CD14-positive monocyte (primary cell): ENCODE results near the gene RPS15. TPM values are rescaled to one million over a fixed set of nuclear protein-coding genes. Genes with fewer than 3 reads are reported as not detected.
A peak's percentile ranks its signal among the peaks of the same experiment; 100 is the strongest.

Experiments used
- DNase-seq, 3 donors: peaks; one replicate each; pipeline ENCODE4 v3.0.0-alpha.2; 2011 to 2022
- H2AFZ ChIP-seq: 2 replicates; pipeline ENCODE4 v1.6.0; 2012; ENCODE audit warnings: mild to moderate bottlenecking, low read depth, low read length, inconsistent platforms; ENCODE audit not compliant: insufficient read depth, poor library complexity, severe bottlenecking
- H3K27ac ChIP-seq, 2 donors: 1 replicate in 1 of 2; 2 replicates in 1 of 2; pipeline ENCODE4 v1.5.1; 2012 to 2013; ENCODE audit warnings: low read length in 2 of 2, control low read depth in 1 of 2, inconsistent platforms in 1 of 2, low read depth in 1 of 2, mild to moderate bottlenecking in 1 of 2
- H3K27me3 ChIP-seq, 2 donors: one replicate each; pipeline versions ENCODE4 v1.6.0 to v1.6.1; 2011 to 2013; ENCODE audit warnings: low read length in 2 of 2; ENCODE audit not compliant: control insufficient read depth in 2 of 2, insufficient read depth in 2 of 2
- H3K36me3 ChIP-seq, 2 donors: replicated peaks in 1 of 2; 1 replicate in 1 of 2; 2 replicates in 1 of 2; pipeline versions ENCODE4 v1.5.1 to v1.6.1; 2012 to 2013; ENCODE audit warnings: low read length in 2 of 2, control low read depth in 1 of 2, inconsistent platforms in 1 of 2, mild to moderate bottlenecking in 1 of 2; ENCODE audit not compliant: insufficient read depth in 2 of 2, control insufficient read depth in 1 of 2
- H3K4me1 ChIP-seq, 2 donors: 1 replicate in 1 of 2; 2 replicates in 1 of 2; pipeline versions ENCODE4 v1.5.1 to v1.6.1; 2012 to 2013; ENCODE audit warnings: low read length in 2 of 2, control low read depth in 1 of 2, inconsistent platforms in 1 of 2, mild to moderate bottlenecking in 1 of 2, moderate library complexity in 1 of 2; ENCODE audit not compliant: insufficient read depth in 2 of 2, control insufficient read depth in 1 of 2
- H3K4me2 ChIP-seq: replicated peaks from 2 replicates; pipeline ENCODE3; 2012; ENCODE audit warnings: low read length, moderate library complexity, mild to moderate bottlenecking; ENCODE audit not compliant: poor library complexity, severe bottlenecking; ENCODE audit errors: extremely low read depth
- H3K4me3 ChIP-seq, 3 experiments: fragments of 200-600 bp in 1 of 3; sonication (generic) in 1 of 3; replicated peaks in 1 of 3; 1 replicate in 2 of 3; 2 replicates in 1 of 3; pipeline ENCODE4 v1.5.1; 2011 to 2013; ENCODE audit warnings: low read length in 3 of 3, mild to moderate bottlenecking in 3 of 3, control low read depth in 2 of 3, low read depth in 2 of 3, inconsistent platforms in 1 of 3, moderate library complexity in 1 of 3
- H3K79me2 ChIP-seq: 2 replicates; pipeline ENCODE4 v1.6.0; 2012; ENCODE audit warnings: mild to moderate bottlenecking, control low read depth, inconsistent platforms, low read length, moderate library complexity; ENCODE audit not compliant: insufficient read depth
- H3K9ac ChIP-seq: 2 replicates; pipeline ENCODE4 v1.6.0; 2017; ENCODE audit warnings: low read length, mild to moderate bottlenecking; ENCODE audit not compliant: insufficient read depth, poor library complexity, severe bottlenecking
- H3K9me3 ChIP-seq, 2 donors: replicated peaks in 1 of 2; 1 replicate in 1 of 2; 2 replicates in 1 of 2; pipeline versions ENCODE4 v1.5.1 to v1.6.1; 2012 to 2013; ENCODE audit warnings: low read length in 2 of 2, control low read depth in 1 of 2; ENCODE audit not compliant: control insufficient read depth in 1 of 2, insufficient read depth in 1 of 2
- H4K20me1 ChIP-seq: 2 replicates; pipeline ENCODE4 v1.6.0; 2012; ENCODE audit warnings: mild to moderate bottlenecking, low read length, control low read depth, moderate library complexity; ENCODE audit not compliant: insufficient read depth
- H3K27ac Mint-ChIP-seq, 7 donors: one replicate each; pipeline ENCODE4 v1.8.0; 2020; ENCODE audit warnings: mild to moderate bottlenecking in 7 of 7, mixed read lengths in 7 of 7, moderate library complexity in 6 of 7, inconsistent platforms in 2 of 7
- H3K27me3 Mint-ChIP-seq, 3 donors: one replicate each; pipeline ENCODE4 v1.8.0; 2021 to 2022; ENCODE audit warnings: low read depth in 3 of 3, mild to moderate bottlenecking in 3 of 3, mixed read lengths in 3 of 3, moderate library complexity in 3 of 3, inconsistent platforms in 1 of 3
- H3K36me3 Mint-ChIP-seq, 2 donors: one replicate each; pipeline ENCODE4 v1.8.0; 2020; ENCODE audit warnings: mixed read lengths in 2 of 2, inconsistent platforms in 1 of 2, mild to moderate bottlenecking in 1 of 2
- H3K4me1 Mint-ChIP-seq: one replicate; pipeline ENCODE4 v1.8.0; 2020; ENCODE audit warnings: mild to moderate bottlenecking, mixed read lengths
- H3K4me3 Mint-ChIP-seq, 2 donors: one replicate each; pipeline ENCODE4 v1.8.0; 2020; ENCODE audit warnings: mild to moderate bottlenecking in 2 of 2, mixed read lengths in 2 of 2, moderate library complexity in 1 of 2
- H3K9me3 Mint-ChIP-seq, 7 donors: one replicate each; pipeline ENCODE4 v1.8.0; 2020 to 2022; ENCODE audit warnings: mixed read lengths in 7 of 7, mild to moderate bottlenecking in 6 of 7, moderate library complexity in 6 of 7, inconsistent platforms in 2 of 7
- WGBS: methylation state at CpG from one replicate; pipeline ENCODE4 v1.1.5; 2013; ENCODE audit warnings: missing lambda C conversion rate; ENCODE audit not compliant: insufficient coverage; 5-methylcytosine and 5-hydroxymethylcytosine counted together
- intact Hi-C, 2 donors: fragments of 100-400 bp; cut with micrococcal nuclease; formaldehyde crosslinking; loops; one replicate each; pipeline versions ENCODE4 v1.15.0 to v1.15.1; 2023
- polyA plus RNA-seq, 3 donors: library from polyadenylated mRNA; depleted of rRNA in 1 of 3; unstranded in 2 of 3; stranded (reverse) in 1 of 3; fragments of 300-500 nt in 2 of 3; fragments of >200 nt in 1 of 3; fragmentation: Illumina TruSeq in 2 of 3; gene quantifications; 1 replicate in 2 of 3; 2 replicates in 1 of 3; pipeline ENCODE4 v1.2.3, GENCODE V29; 2012 to 2021
- TF ChIP-seq, protein P1 (sequence below): fragments of 200-600 bp; IDR thresholded peaks from one replicate; pipeline ENCODE4 v1.8.0; 2022; ENCODE audit warnings: antibody characterized with exemption, mild to moderate bottlenecking

Gene RPS15
- polyA plus RNA-seq, 3 donors, result 1,318 to 3,451 (median 1,526) TPM

DNA sequence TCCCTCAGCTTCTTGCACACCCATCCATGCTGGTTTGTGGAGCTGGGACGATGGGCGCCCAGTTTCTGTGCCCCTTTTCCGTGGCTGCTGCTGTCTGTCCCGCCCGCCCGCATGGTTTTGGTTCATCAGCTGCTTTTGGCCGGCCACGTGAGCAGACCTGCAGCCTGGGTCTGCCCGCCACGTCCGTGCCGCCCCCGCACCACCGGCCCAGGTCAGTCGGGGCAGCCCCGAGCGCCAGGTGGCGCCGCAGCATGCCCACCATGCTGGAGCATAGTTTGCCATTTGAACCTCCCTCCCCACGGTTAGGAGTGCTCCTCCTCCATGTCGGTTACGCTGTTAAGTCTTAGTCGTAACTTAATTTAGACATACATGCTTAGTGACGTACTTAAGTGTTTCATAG, 15.3 kb upstream of the RPS15 start:
- DNase-seq, result no peak
- H3K36me3 Mint-ChIP-seq, result peaks cover 68 to 91% of the 10 kb centered on the region in 2 donors

DNA sequence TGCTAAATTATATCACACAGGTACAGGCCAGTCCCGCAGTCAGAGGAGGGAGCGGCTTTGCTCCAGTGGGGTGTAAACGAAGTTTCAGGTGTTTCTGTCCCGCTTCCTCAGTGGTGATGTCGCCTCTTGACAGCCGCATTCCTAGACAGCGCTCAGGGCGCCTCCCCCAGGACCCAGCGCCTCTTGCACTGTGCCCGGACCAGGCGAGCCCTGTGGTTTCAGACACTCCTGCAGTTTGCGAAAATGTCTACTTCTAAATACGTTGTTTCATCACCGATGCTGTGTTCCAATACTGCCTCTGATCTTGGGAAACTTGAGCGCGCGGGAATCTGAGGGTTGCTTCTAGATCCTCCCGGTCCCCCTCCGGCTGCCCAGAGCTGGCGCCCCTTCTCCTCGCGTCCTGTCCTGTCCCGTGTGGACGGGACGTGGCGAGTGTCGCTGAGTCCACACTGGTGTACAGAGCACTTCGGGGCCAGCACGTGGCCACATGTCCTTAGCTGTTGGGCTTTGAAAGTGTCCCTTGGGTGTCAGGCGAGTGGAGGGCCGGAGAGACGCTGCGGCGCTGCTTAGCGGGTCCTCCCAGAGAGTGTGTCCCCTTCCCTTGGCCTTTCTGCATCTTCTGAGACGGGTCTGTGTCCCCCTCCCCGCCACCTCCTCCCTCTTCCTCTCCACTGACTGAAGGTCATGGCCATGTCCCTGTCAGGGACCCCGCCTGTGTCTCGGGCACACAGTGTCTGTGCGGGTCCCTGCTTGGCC, 14.6 kb upstream of the RPS15 start:
- H3K4me3 Mint-ChIP-seq, result no peak overlapping the region
- no peaks in the 10 kb centered on the region for H3K4me1 Mint-ChIP-seq
- Histone ChIP-seq H3K9me3 (no peaks in the 10 kb centered on the region), H4K20me1 (peaks cover 95% of the 10 kb centered on the region), H3K27ac (no peak overlapping the region), H3K79me2 (peaks cover 51% of the 10 kb centered on the region), H2AFZ (no peak overlapping the region), H3K4me1 (no peaks in the 10 kb centered on the region), H3K4me3 (no peak overlapping the region), H3K4me2 (no peak overlapping the region), H3K27me3 (no peaks in the 10 kb centered on the region), H3K36me3 (peaks cover 91 to 97% of the 10 kb centered on the region in 2 donors), H3K9ac (no peak overlapping the region)
- H3K36me3 Mint-ChIP-seq, result peaks cover 65 to 91% of the 10 kb centered on the region in 2 donors
- H3K27me3 Mint-ChIP-seq, result no peaks in the 10 kb centered on the region
- DNase-seq, result no peak
- intact Hi-C loops, result no loop called here
- WGBS, result 96% methylated on average over 33 of the region's 40 CpGs
- no peaks in the 10 kb centered on the region for H3K9me3 Mint-ChIP-seq
- peak overlapping the region in 1 of 7 donors; percentile 73 for H3K27ac Mint-ChIP-seq
- TF ChIP-seq, protein P1, sequence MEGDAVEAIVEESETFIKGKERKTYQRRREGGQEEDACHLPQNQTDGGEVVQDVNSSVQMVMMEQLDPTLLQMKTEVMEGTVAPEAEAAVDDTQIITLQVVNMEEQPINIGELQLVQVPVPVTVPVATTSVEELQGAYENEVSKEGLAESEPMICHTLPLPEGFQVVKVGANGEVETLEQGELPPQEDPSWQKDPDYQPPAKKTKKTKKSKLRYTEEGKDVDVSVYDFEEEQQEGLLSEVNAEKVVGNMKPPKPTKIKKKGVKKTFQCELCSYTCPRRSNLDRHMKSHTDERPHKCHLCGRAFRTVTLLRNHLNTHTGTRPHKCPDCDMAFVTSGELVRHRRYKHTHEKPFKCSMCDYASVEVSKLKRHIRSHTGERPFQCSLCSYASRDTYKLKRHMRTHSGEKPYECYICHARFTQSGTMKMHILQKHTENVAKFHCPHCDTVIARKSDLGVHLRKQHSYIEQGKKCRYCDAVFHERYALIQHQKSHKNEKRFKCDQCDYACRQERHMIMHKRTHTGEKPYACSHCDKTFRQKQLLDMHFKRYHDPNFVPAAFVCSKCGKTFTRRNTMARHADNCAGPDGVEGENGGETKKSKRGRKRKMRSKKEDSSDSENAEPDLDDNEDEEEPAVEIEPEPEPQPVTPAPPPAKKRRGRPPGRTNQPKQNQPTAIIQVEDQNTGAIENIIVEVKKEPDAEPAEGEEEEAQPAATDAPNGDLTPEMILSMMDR, result no peak

More for the DNA sequence above, 15.3 kb upstream of the RPS15 start:
- no peaks in the 10 kb centered on the region for H3K9me3 Mint-ChIP-seq
- no peaks in the 10 kb centered on the region for H3K4me1 Mint-ChIP-seq
- intact Hi-C loops, result no loop called here
- Histone ChIP-seq H3K27ac (no peak overlapping the region), H4K20me1 (peaks cover 96% of the 10 kb centered on the region), H3K9ac (no peak overlapping the region), H3K4me2 (no peak overlapping the region), H3K4me3 (no peak overlapping the region), H3K36me3 (peaks cover 90 to 97% of the 10 kb centered on the region in 2 donors), H3K4me1 (no peaks in the 10 kb centered on the region), H3K9me3 (no peaks in the 10 kb centered on the region), H3K27me3 (no peaks in the 10 kb centered on the region), H2AFZ (no peak overlapping the region), H3K79me2 (peaks cover 58% of the 10 kb centered on the region)
- no peak overlapping the region for H3K4me3 Mint-ChIP-seq
- WGBS, result 97% methylated on average over 17 of the region's 24 CpGs
- H3K27ac Mint-ChIP-seq, result no peak overlapping the region
- TF ChIP-seq, protein P1, result no peak
- no peaks in the 10 kb centered on the region for H3K27me3 Mint-ChIP-seq
